A172 (cell line): Measurements from ENCODE around the gene SORCS2. TPM values are rescaled to one million over a fixed set of nuclear protein-coding genes. Genes with fewer than 3 reads are reported as not detected.

Experiments used
- DNase-seq: peaks from one replicate; pipeline ENCODE4 v3.0.0-alpha.2; 2015; ENCODE audit warnings: low spot score
- total RNA-seq: library from RNA; depleted of rRNA; stranded (reverse); fragments of >200 nt; shearing (Covaris generic); gene quantifications from 2 replicates; pipeline ENCODE4 v1.2.3, GENCODE V29; 2014

The SORCS2 gene
- total RNA-seq, 1 experiment from 2014 or later = 0.78 TPM

- DNase-seq = no peak
These were observed 160.9 kb downstream of the SORCS2 start for GRCh38 chr4:7353046-7353790.

- no peak for DNase-seq
These were observed 161.7 kb downstream of the SORCS2 start for GRCh38 chr4:7353846-7354610.

- no peak for DNase-seq
These were observed 162.6 kb downstream of the SORCS2 start for GRCh38 chr4:7354927-7355326.

- DNase-seq = no peak
These were observed 163.5 kb downstream of the SORCS2 start for GRCh38 chr4:7355795-7356194.

- DNase-seq = no peak
These were observed 164.5 kb downstream of the SORCS2 start for GRCh38 chr4:7356667-7357310.

GRCh38 chr4:7357323-7357722 lies 165.0 kb downstream of the SORCS2 start:
- no peak for DNase-seq

GRCh38 chr4:7358100-7358735 lies 165.9 kb downstream of the SORCS2 start:
- peak; percentile 92 for DNase-seq

GRCh38 chr4:7359400-7360062 lies 167.2 kb downstream of the SORCS2 start:
- DNase-seq = no peak

- DNase-seq = no peak
These were observed 168.5 kb downstream of the SORCS2 start for GRCh38 chr4:7360806-7361205.

GRCh38 chr4:7361280-7361895 lies 169.1 kb downstream of the SORCS2 start:
- no peak for DNase-seq

GRCh38 chr4:7362341-7362740 lies 170.0 kb downstream of the SORCS2 start:
- no peak for DNase-seq

GRCh38 chr4:7362862-7363430 lies 170.6 kb downstream of the SORCS2 start:
- DNase-seq = no peak

- no peak for DNase-seq
These were observed 172.6 kb downstream of the SORCS2 start for GRCh38 chr4:7364979-7365378.

- no peak for DNase-seq
These were observed 173.3 kb downstream of the SORCS2 start for GRCh38 chr4:7365462-7366179.

GRCh38 chr4:7366180-7366945 lies 174.0 kb downstream of the SORCS2 start:
- no peak for DNase-seq

- no peak for DNase-seq
These were observed 174.6 kb downstream of the SORCS2 start for GRCh38 chr4:7366954-7367353.

GRCh38 chr4:7367406-7367805 lies 175.1 kb downstream of the SORCS2 start:
- no peak for DNase-seq

- DNase-seq = no peak
These were observed 175.5 kb downstream of the SORCS2 start for GRCh38 chr4:7367864-7368277.

GRCh38 chr4:7368296-7368695 lies 176.0 kb downstream of the SORCS2 start:
- no peak for DNase-seq
